ENCODE data around the gene CDH15.

CDH15 gene

GRCh38 chr16:89171216-89172170, at the start of gene CDH15:
CDH15 (plus strand) TSS chr16:89171748; CDS start chr16:89171832, 84 bp downstream.
- peak; percentile 93 to 95 for DNase-seq (ENCODE audit: low read depth in 2 of 2)

GRCh38 chr16:89122322-89122851, 49.2 kb upstream of the CDH15 start:
- no peak for DNase-seq (ENCODE audit: low read depth in 2 of 2)

GRCh38 chr16:89123001-89123830, 48.3 kb upstream of the CDH15 start:
- DNase-seq (ENCODE audit: low read depth in 2 of 2): no peak

GRCh38 chr16:89123831-89124100, 47.8 kb upstream of the CDH15 start:
- DNase-seq (ENCODE audit: low read depth in 2 of 2): no peak

- no peak for DNase-seq (ENCODE audit: low read depth in 2 of 2)
Observed at GRCh38 chr16:89129378-89129777, 42.2 kb upstream of the CDH15 start.

GRCh38 chr16:89130448-89130847, 41.1 kb upstream of the CDH15 start:
- DNase-seq (ENCODE audit: low read depth in 2 of 2): no peak

GRCh38 chr16:89131783-89132182, 39.8 kb upstream of the CDH15 start:
- DNase-seq (ENCODE audit: low read depth in 2 of 2): no peak

GRCh38 chr16:89132194-89133005, 39.1 kb upstream of the CDH15 start:
- no peak for DNase-seq (ENCODE audit: low read depth in 2 of 2)

GRCh38 chr16:89133457-89134127, 38.0 kb upstream of the CDH15 start:
- DNase-seq (ENCODE audit: low read depth in 2 of 2): no peak

GRCh38 chr16:89134269-89134668, 37.3 kb upstream of the CDH15 start:
- no peak for DNase-seq (ENCODE audit: low read depth in 2 of 2)

- DNase-seq (ENCODE audit: low read depth in 2 of 2): no peak
Observed at GRCh38 chr16:89135166-89135565, 36.4 kb upstream of the CDH15 start.

- DNase-seq (ENCODE audit: low read depth in 2 of 2): no peak
Observed at GRCh38 chr16:89135971-89136765, 35.4 kb upstream of the CDH15 start.

GRCh38 chr16:89136931-89137330, 34.6 kb upstream of the CDH15 start:
- no peak for DNase-seq (ENCODE audit: low read depth in 2 of 2)

- DNase-seq (ENCODE audit: low read depth in 2 of 2): no peak
Observed at GRCh38 chr16:89137666-89138512, 33.7 kb upstream of the CDH15 start.

GRCh38 chr16:89138513-89138795, 33.1 kb upstream of the CDH15 start:
- no peak for DNase-seq (ENCODE audit: low read depth in 2 of 2)

- no peak for DNase-seq (ENCODE audit: low read depth in 2 of 2)
Observed at GRCh38 chr16:89138843-89139520, 32.6 kb upstream of the CDH15 start.

GRCh38 chr16:89139907-89140361, 31.6 kb upstream of the CDH15 start:
- no peak for DNase-seq (ENCODE audit: low read depth in 2 of 2)

- DNase-seq (ENCODE audit: low read depth in 2 of 2): no peak
Observed at GRCh38 chr16:89140401-89140800, 31.1 kb upstream of the CDH15 start.

Measured in stimulated activated CD4-positive, alpha-beta T cell treated with anti-CD3 and anti-CD28 coated beads, Interleukin-15, amount 100 ng/mL, for 48 hours (primary cell).